A549 (cell line): Measurements from ENCODE around the gene KLF5.

ENCODE experiments used
- EP300 ChIP-seq, 2 experiments: fragments of >200 bp; sonication (Bioruptor Twin); formaldehyde crosslinking; IDR thresholded peaks; 2 replicates in 1 of 2; 3 replicates in 1 of 2; pipeline ENCODE4 v1.6.1; 2016 to 2017
- JUN ChIP-seq, 2 experiments: fragments of >200 bp; sonication (Bioruptor Twin); formaldehyde crosslinking; IDR thresholded peaks; 2 replicates in 1 of 2; 3 replicates in 1 of 2; pipeline ENCODE4 v1.6.1; 2016 to 2017
- JUNB ChIP-seq: fragments of >200 bp; sonication (Bioruptor Twin); formaldehyde crosslinking; IDR thresholded peaks from 2 replicates; pipeline ENCODE4 v1.6.1; 2016
- NFE2L2 ChIP-seq: fragments of 150-350 bp; conservative IDR thresholded peaks from 2 replicates; pipeline ENCODE4 v1.6.1; 2014; ENCODE audit warnings: low read length
- NR3C1 ChIP-seq: fragments of >200 bp; sonication (Bioruptor Twin); formaldehyde crosslinking; IDR thresholded peaks from 3 replicates; pipeline ENCODE4 v1.6.1; 2017
- PHF8 ChIP-seq: fragments of 200-600 bp; sonication (generic); IDR thresholded peaks from 2 replicates; pipeline ENCODE4 v1.6.1; 2016; ENCODE audit warnings: low read depth, mild to moderate bottlenecking, antibody characterized with exemption, moderate library complexity, borderline replicate concordance
- POLR2A ChIP-seq: IDR thresholded peaks from 2 replicates; pipeline ENCODE4 v1.6.1; 2012; ENCODE audit warnings: mild to moderate bottlenecking, low read length
- RNF2 ChIP-seq: fragments of 200-600 bp; sonication (generic); IDR thresholded peaks from 2 replicates; pipeline ENCODE4 v1.6.1; 2016; ENCODE audit warnings: low read depth, mild to moderate bottlenecking, antibody characterized with exemption, moderate library complexity, borderline replicate concordance
- TF ChIP-seq, protein P1 (sequence below): fragments of >200 bp; sonication (Bioruptor Twin); formaldehyde crosslinking; IDR thresholded peaks from 3 replicates; pipeline ENCODE4 v1.5.1; 2016
- TF ChIP-seq, protein P2 (sequence below): fragments of 250-450 bp; sonication (Bioruptor Pico); IDR thresholded peaks from 2 replicates; pipeline ENCODE4 v1.5.0; 2020; ENCODE audit warnings: low read depth, mild to moderate bottlenecking, moderate library complexity
- TF ChIP-seq, protein P3 (sequence below): fragments of 450-650 bp; IDR thresholded peaks from 2 replicates; pipeline ENCODE4 v1.6.1; 2014; ENCODE audit warnings: antibody characterized with exemption

DNA sequence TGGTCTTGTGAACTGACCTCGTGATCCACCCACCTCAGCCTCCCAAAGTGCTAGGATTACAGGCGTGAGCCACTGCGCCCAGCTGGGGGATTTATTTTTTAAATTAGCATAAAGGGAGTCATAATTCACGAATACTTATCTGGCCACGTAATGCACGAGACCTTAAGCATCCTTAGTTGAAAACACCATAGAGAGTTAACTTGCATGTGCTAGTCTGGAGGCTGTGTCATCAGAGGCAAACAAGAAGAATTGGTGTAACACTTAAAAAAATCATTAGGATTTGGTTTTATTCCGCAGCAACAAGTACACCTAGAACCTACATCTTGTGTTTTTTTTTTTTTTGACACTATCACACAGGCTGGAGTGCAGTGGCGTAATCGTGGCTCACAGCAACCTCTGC lies 19.1 kb downstream of the KLF5 start:
- TF ChIP-seq EP300 (IDR thresholded peaks at IDR 0.05) (no peak), NFE2L2 (no peak), NR3C1 (no peak), RNF2 (no peak), PHF8 (no peak), JUNB (no peak), JUN (IDR thresholded peaks at IDR 0.05) (no peak), POLR2A (no peak)
- TF ChIP-seq, protein P1, sequence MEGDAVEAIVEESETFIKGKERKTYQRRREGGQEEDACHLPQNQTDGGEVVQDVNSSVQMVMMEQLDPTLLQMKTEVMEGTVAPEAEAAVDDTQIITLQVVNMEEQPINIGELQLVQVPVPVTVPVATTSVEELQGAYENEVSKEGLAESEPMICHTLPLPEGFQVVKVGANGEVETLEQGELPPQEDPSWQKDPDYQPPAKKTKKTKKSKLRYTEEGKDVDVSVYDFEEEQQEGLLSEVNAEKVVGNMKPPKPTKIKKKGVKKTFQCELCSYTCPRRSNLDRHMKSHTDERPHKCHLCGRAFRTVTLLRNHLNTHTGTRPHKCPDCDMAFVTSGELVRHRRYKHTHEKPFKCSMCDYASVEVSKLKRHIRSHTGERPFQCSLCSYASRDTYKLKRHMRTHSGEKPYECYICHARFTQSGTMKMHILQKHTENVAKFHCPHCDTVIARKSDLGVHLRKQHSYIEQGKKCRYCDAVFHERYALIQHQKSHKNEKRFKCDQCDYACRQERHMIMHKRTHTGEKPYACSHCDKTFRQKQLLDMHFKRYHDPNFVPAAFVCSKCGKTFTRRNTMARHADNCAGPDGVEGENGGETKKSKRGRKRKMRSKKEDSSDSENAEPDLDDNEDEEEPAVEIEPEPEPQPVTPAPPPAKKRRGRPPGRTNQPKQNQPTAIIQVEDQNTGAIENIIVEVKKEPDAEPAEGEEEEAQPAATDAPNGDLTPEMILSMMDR: no peak
- TF ChIP-seq, protein P2, sequence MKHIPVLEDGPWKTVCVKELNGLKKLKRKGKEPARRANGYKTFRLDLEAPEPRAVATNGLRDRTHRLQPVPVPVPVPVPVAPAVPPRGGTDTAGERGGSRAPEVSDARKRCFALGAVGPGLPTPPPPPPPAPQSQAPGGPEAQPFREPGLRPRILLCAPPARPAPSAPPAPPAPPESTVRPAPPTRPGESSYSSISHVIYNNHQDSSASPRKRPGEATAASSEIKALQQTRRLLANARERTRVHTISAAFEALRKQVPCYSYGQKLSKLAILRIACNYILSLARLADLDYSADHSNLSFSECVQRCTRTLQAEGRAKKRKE (CRISPR knock-in tag): no peak
- TF ChIP-seq, protein P3, sequence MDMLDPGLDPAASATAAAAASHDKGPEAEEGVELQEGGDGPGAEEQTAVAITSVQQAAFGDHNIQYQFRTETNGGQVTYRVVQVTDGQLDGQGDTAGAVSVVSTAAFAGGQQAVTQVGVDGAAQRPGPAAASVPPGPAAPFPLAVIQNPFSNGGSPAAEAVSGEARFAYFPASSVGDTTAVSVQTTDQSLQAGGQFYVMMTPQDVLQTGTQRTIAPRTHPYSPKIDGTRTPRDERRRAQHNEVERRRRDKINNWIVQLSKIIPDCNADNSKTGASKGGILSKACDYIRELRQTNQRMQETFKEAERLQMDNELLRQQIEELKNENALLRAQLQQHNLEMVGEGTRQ: no peak
